ENCODE results near the gene XIRP2.
A peak's percentile ranks its signal among the peaks of the same experiment; 100 is the strongest.
"Not testable (repeated sequence)": the region's sequence is repeated elsewhere in the genome, so short reads cannot be mapped to it uniquely, and the experiment has no call there.

The XIRP2 gene

DNA sequence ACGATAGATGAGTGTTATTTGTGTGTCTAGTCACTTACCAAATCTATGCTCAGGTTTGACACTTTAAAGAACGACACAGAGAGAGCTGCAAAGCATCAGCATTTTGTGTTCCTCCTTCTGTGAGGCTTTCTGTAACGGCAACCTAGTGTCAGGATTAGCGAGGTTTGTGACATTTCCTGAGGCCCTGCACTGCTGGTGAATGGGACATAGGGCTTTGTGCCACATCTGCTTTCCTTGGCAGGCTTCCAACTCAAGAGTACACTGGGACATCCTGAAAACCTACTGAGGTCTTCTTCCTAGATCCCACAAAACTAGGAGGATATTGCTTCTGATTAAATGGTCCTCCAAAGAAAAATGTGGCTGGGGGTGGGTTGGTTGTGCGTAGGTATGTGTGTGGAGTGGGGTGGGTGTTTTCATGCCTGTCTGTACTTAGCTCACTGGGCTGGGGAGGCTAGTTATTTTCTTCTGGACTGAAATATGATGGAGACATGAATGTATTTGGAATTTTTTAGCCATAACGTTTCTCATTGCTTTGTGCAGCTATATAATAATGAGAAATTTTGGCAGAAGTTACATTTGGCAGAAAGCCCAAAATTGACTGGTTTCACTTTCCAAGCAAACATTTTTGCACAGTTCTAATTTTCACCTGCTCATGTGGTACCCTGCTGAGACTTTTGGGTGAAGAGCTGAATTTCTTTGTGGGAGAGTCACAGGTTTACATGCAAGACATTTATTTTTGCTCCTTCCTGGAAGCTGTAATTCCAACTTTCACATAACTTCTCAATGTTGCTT lies 308.4 kb downstream of the XIRP2 start:
- DNase-seq (ENCODE audit: low spot score): no peak

DNA sequence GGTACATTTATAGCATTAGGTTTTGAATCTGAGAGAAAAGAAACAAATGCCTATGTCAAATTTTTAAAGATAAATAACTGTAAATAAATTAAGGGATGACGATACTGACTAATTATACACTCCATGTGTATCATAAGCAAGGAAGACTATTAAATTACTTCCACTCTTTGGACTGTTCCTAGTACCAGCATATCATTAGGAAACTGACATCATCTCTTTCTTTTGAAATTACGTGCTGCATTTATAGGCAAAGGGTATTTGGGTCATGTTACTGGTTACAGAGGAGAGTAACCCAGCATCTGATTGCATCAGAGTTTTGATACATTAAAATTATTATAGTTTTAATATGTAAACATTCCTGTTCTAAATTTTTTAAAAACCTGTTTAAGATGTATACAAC lies 309.7 kb downstream of the XIRP2 start:
- no peak for DNase-seq (ENCODE audit: low spot score)

DNA sequence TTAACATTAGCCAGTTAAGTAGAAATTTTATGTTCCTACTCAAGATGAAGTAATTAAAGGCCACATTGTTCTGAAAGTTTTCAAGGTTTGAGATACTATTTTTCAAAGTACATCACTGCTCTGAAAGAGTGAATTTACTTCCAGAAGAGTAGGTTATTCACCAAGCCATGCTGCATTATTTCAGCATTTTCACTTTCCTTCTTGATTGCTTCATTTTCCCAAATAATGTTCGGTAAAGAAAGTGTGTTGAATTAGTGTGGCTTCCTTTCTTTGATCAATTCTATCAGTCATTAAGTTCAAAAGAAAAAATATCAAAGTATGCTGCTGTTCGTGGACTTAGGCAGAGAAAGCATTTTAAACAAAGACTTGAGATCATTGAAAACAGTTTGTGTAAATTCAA lies 310.3 kb downstream of the XIRP2 start:
- DNase-seq (ENCODE audit: low spot score): no peak

DNA sequence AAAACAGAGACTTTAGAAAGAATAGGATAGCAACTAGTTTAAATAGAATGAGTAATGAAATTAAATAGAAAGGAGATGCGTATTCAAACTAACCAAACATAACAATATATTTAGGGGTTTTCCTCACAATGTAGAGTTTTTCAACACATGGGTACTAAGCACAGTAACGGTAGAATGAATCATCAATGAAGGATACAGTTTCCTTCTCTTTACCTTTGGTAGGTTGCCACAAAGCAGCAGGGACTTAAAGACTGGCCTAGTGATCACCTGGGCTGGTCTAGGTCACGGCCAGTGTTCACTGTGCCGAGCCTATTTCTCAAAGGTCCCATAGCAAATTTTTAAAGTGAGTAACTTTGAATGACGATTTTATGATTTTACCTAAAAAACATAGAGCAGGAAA lies 311.7 kb downstream of the XIRP2 start:
- DNase-seq (ENCODE audit: low spot score): no peak

DNA sequence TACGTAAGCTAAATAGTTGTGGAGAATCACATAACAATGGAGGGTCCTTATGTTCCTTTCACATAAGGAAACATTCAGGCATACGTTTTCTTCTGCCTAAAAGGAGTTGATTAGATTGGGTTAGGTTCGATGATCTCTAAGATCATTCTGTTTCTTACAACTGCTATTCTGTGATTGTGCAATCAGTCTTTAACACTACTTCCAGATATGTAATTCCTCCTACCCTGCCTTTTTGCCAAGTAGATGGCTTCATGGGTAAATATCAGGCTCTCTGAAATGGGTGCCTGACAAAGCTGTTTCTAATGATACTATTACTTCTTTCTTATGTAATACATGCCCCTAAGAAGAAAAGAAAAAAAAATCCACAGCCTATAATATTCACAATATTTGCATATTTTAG lies 321.5 kb downstream of the XIRP2 start:
- no peak for DNase-seq (ENCODE audit: low spot score)

DNA sequence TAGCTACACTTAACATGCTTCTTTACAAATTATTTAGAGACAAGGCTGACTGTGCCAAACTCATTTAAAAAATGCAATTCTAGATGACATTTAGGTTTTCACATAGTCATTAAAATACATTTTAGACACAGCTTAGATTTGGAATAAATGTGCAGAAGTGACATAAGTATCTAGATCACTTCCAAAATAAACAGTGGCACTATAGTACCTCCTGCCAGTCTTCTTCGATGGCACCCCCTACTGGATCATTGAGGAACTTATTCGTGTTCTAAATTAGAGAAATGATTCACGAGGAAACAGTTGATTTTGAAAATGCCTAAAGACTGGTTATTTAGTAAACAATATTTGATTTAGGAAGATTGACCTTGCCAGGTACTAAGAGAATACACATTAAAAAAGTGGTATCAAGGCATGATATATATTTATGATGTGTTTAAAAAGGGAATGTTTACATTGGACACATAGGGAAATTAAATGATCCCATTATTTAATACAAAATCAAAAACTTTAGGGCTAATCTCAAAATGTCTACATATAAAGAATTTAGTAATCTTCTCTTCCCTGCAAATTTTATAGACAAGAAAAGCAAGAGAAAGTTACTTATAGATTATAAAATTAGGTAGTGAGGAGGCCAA lies 323.9 kb downstream of the XIRP2 start:
- DNase-seq (ENCODE audit: low spot score): no peak

DNA sequence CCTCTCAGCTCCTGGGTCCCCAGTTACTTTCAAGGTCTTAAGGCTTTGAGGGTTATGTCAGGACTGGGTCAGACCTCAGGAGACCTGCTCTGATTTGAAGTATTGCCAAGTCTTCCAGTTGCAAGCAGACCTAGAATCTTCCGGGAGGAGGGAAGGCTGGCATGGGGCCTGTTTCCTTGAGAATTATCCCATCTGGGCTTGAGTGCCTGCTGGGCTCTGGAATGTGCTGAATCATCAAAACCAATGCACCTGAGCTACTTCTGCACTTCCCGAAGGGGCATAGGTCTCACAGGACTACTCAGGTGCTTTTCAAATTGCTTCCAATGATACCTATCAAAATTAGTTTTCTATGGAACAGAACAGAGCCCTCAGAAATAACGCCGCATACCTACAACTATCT lies 327.3 kb downstream of the XIRP2 start:
- DNase-seq (ENCODE audit: low spot score): no peak

DNA sequence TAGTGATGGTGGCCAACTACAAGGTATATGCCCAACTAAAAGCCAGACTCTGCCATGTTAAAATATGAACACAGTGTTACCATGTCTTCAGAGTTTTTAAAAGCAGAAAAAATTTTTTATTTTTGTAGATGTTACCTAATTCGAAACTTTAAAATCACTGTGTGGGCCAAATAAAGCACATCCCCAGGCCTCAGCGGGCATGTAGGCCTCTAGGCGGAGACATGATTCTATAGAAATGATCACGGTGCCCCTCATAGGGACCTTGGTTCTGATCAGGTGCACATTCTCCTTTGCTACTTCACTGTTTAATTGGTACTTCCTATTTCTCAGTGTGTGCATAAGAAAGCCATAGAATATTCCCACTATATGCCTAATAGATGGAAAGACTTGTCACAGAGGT lies 349.2 kb downstream of the XIRP2 start:
- DNase-seq (ENCODE audit: low spot score): no peak

DNA sequence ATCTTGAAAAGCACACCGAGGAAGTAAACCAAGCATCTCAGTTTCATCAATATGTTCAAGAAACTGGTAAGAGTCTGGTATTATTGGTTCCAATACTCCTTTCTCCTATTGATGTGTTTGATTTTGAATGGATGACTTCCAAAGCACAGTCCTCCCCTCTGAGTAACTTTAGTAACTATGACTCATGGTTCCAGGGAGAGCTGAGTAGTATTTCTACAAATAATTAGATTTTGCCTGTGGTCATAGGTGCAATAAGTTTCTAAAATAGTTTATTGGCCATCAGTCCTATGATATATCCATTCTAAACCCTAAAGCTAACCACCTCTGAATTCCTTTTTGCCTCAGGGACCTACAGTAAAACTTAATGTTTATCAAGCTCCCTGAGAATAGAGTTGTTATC lies 352.4 kb downstream of the XIRP2 start:
- no peak for DNase-seq (ENCODE audit: low spot score)

DNA sequence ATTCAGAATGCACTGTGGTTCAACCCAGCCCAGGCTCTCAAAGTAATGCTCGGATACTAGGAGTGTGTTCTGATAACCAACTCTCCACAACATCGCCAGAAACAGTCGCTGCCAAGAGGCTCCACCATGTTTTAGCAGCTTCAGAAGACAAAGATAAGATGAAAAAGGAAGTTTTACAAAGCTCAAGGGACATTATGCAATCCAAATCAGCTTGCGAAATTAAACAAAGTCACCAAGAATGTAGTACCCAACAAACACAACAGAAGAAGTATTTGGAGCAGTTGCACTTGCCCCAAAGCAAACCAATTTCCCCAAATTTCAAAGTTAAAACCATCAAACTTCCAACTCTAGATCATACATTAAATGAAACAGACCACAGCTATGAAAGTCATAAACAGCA lies 360.9 kb downstream of the XIRP2 start:
- no peak for DNase-seq (ENCODE audit: low spot score)

DNA sequence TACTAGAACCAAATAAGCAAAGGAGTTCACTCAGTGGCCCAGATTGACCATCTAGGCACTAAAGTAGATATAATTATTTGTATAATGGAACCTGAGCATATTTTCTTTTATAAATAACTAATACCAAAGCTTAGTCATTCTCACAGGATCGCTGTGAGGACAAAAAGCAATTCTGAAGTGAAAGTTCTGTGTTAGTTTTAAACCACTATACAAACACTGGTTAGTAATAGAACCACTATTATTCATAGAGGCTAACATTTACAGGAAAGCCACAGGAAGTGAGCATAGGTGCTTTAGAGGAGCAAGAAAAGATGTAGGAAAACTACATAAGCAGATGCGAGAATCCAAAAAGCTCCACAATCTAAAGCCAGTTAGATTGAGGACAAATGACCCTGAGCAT lies 364.7 kb downstream of the XIRP2 start:
- no peak for DNase-seq (ENCODE audit: low spot score)

DNA sequence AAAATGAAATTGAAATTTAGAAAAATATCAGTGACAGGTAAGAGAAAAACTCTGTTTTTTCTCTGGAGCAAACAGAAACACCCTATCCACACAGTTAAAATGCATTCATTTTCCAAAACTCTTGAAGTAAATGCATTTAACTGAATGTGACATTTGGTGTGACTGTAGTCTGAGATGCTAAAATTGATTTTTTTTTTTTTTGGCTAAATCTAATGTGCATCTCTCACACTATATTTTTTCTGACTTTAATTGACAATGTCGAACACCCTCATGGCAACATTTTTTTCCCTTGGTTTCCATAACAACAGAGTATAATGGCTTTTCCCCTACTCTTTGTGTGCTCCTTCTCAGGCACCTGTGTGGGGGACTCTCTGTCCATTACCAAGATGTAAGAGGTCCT lies 366.4 kb downstream of the XIRP2 start:
- DNase-seq (ENCODE audit: low spot score): no peak

DNA sequence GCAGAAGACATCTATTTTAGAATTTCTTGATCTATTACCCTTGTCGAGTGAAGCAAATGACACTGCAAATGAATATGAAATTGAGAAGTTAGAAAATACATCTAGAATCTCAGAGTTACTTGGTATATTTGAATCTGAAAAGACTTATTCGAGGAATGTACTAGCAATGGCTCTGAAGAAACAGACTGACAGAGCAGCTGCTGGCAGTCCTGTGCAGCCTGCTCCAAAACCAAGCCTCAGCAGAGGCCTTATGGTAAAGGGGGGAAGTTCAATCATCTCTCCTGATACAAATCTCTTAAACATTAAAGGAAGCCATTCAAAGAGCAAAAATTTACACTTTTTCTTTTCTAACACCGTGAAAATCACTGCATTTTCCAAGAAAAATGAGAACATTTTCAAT lies 370.4 kb downstream of the XIRP2 start:
- DNase-seq (ENCODE audit: low spot score): no peak

DNA sequence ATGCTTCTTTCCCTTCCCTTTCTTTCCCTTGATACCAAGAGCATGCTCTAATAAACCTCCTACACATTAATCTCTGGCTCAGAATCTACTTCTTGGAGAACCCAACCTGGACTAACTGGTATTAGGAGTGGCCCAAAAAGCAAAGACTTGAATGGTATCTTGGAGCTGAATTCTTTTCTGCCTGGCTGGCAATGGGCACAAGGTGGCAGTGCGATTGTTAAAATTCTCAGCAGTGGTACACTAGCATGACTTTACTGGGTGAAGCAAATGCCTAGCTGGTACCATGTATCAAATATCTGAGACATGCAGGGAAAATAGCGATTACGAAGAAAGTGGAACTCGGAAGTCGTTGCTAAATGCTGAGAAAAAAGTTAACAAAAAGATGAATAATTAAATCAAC lies 376.1 kb downstream of the XIRP2 start:
- no peak for DNase-seq (ENCODE audit: low spot score)

DNA sequence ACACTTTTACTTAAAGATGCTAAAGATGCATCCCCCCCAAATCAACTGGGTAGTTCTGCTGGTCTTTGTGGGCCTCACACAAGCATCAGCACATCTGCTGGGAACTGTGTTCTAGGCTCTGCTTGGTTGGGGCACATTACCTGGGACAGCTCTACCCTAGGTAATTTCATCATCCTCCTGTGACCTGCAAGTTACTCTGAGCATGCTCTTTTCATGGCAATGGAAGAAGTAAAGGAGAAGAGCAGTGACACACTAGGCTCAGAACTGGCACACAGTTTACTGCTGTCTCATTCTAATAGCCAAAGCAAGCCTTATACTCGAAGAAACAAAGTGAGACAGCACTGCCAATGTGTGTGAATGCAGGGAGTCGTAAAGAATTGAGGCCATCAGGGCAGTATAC lies 376.7 kb downstream of the XIRP2 start:
- DNase-seq (ENCODE audit: low spot score): no peak

DNA sequence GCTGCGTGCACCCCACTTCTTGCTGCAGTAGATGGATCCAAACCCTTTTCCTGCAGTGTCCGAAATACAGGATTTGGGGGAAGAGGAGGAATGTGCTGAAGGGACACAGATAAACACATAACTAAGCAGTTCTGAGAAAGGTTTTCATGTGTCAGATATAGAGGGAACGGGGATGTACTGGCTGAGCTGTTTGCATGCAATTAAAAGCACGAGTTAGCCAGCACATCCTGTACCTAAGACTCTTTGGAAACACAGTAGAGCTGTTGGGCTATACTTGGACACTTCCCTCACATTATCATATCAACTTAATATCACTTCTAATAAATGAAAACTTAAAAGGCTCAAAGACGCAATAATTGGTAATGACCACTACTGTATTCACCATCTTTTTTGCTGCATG lies 377.4 kb downstream of the XIRP2 start:
- no peak for DNase-seq (ENCODE audit: low spot score)

DNA sequence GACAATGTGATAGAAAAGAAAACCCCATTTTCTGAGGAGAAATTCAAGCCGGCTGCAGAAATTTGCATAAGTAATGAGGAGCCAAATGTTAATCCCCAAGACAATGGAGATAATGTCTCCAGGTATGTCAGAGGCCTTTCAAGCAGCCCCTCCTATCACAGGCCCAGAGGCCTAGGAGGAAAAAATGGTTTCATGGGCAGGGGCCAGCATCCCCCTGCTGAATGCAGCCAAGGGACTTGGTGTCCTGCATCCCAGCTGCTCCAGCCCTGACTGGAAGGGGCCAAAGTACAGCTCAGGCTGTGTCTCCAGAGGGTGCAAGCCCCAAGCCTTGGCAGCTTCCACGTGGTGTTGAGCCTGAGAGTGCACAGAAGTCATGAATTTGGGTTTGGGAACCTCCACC lies 380.0 kb downstream of the XIRP2 start:
- not testable (repeated sequence) for DNase-seq (ENCODE audit: low spot score)

DNA sequence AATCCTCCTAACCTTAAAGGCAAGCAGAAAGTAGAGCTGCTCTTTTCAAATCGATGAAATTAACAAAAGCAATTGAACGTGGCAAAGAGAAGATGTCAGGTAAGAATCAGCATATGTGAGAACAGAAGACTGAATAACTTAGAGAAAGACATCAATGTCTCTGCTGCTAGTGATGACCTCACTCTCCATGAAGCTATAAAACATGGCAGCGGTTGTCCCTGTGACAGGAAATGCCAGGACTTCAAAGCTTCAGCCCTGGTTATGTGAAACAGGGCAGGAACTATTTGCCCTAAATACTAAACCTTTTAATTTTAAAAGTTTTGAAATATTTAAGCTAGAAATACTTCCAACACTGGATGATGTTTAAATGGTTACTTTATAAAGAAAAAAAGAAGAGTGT lies 383.7 kb downstream of the XIRP2 start:
- no peak for DNase-seq (ENCODE audit: low spot score)

DNA sequence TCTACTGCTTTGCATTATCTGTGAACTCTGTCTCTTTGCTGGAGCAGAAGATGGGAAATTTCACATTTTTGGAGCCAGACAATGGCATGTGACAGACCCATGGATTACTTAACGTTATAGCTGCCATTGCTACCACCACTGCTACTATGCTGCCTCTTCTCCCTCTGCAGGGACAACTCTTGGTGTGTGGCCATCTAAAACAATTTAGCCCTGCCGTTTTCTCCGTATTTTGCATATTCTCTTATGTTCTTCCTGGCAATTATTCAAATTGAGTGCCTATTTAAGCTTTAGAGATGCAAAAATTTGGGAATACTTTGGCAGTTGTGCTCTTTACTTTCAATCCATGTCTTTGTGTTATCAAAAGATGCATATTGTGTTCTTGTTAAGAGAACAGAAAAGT lies 386.8 kb downstream of the XIRP2 start:
- no peak for DNase-seq (ENCODE audit: low spot score)

DNA sequence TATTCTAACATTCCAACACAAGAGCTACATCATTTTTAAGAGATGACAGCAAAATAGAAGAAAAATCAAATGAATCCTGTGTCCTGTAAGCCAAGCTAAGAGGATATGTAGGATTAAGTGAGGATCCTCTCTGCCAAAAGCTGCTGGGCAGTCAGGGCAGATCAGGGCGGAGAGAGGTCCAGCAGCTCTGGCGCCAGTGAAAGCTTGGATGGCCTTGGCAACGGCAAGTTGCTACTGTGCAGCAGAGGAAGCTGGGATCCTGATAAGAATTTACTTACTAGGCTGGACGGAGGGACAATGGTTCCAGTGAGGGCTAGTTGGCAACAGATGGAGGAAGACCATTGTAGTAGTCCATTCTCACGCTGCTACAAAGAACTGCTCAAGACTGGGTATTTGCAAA lies 391.5 kb downstream of the XIRP2 start:
- no peak for DNase-seq (ENCODE audit: low spot score)

DNA sequence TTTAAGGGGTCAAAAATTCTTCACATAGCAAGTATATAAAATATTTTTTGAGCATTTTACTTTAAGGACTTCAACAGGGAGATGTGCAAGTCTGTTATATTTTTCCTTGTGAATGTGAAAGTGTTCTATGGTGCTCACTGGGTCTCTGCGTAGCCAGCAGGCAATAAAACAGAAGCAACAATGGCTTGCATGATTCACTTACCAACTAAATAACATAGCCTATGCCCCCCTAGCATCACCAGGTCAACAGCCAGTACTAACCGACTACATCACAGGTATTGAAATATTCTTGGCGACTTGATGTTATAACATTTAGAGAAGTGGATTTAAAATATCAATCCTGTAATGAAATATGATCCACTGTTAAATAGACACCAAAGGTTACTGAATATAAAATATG lies 398.9 kb downstream of the XIRP2 start:
- no peak for DNase-seq (ENCODE audit: low spot score)

DNA sequence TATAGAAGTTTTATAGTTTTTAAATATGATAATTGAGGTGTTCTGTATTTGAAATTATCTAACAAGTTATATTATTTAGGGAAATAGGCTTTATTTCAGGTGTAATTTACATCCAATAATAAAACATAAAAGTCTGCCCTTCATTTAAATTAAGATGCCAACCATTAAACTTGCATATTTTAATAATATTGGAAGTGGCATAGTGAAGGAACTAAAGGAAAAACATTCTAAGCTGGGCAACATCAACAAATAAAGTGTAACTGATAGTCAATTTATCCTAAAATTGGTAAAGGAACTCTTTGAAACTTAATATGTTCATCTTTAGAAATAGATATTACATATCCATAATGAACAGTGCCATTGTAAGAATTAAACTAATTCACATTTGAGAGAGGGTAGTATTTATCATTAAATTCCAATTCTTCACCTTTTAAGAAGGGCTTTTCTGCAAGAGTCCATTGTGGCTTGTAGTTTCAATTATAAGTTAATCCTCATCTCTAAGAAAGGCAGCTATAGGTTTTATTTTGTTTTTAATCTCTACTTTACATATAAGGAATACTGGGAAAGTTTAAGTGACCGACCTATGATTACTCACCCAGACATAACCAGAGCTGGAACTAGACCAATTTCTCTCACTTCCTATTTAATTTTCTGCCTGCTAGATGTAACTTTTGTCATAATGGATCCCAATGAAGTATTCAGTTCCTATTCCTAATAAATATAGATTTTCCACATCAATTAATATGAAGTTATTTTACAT lies 401.6 kb downstream of the XIRP2 start:
- no peak for DNase-seq (ENCODE audit: low spot score)

DNA sequence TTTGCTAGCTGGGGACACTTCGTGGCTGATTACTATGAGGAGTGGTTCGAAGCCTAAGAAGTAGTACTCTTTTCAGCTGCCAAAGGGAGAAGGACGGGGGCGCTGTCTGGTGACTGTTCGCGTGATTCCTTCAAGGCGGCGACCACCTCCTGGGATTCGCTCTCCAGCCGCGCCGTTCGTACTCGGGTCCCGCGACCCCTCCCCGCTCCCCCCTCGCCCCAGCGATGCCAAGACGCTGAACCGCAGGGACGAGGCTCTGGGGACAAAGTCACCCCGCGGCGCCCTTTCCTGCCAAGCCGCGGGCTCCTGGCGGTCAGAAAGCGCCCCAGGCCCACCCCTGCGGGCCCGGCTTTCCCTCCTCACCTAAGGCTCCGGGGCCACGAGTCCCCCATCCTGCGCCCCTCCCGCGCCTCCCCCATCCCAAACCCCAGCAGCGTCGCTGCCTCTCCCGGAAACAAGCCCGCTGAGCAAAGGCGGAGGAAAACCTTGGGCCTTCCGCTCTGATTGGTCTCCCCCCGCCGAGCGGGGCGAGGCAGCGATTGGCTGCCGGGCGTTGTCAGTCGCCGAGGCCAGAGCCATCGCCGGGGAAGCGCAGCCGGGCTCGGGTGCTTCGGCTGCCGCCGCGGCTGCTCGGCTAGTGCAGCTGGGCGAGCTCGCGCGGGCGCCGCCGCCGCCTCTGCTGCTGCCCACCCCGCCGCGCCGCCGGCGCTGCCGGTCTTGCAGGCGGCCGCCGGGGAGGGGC lies 404.3 kb downstream of the XIRP2 start, which contains the start of gene B3GALT1:
TSS of gene B3GALT1 (plus strand) at position 572 of the 742 bp plus-strand sequence.
- DNase-seq (ENCODE audit: low spot score): peak; percentile 94

Data from ecto neural progenitor cell (in vitro differentiated cells).